Sigmoid colon (tissue), 4 donors: ENCODE measurements around the gene THBD.

Experiments used
- EP300 ChIP-seq, 4 donors: sonication (generic); formaldehyde crosslinking; IDR thresholded peaks; one replicate each; pipeline ENCODE4 v1.6.1; 2017; ENCODE audit warnings: antibody characterized with exemption in 4 of 4
- POLR2A ChIP-seq, 2 donors: fragments of 450-650 bp; IDR thresholded peaks; one replicate each; pipeline ENCODE4 v1.6.1; 2016; ENCODE audit warnings: antibody characterized with exemption in 2 of 2, mild to moderate bottlenecking in 2 of 2, moderate library complexity in 2 of 2
- TF ChIP-seq, protein P1 (sequence below), 4 experiments: fragments of 450-650 bp in 3 of 4; fragments of 200-600 bp in 1 of 4; IDR thresholded peaks; one replicate each; pipeline ENCODE4 v1.5.1; 2016 to 2019; ENCODE audit warnings: antibody characterized with exemption in 4 of 4, mild to moderate bottlenecking in 3 of 4, moderate library complexity in 2 of 4

DNA sequence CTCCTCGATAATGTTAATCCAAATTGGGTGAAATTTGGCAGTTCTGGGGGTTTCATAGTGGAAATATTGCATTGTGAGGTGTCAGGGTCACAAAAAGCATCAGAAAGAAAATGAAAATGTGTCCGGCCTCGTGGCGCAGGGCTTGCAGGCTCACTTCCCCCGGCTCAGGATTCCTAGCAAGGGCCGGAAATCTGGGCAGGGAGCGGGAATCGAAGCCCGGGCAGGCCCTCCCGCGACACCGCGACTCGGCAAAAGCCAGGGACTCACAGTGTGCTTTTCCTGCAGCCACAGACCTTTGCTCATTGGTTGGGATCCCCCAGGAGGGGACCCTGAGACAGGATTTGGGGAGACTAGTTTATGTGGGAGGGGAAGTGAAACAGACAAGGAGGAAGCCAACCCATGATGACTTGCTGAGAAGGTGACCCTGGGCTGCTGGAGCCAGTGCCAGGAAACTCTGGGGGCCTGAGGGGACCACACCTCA, 37.5 kb upstream of the THBD start:
- TF ChIP-seq, protein P1, sequence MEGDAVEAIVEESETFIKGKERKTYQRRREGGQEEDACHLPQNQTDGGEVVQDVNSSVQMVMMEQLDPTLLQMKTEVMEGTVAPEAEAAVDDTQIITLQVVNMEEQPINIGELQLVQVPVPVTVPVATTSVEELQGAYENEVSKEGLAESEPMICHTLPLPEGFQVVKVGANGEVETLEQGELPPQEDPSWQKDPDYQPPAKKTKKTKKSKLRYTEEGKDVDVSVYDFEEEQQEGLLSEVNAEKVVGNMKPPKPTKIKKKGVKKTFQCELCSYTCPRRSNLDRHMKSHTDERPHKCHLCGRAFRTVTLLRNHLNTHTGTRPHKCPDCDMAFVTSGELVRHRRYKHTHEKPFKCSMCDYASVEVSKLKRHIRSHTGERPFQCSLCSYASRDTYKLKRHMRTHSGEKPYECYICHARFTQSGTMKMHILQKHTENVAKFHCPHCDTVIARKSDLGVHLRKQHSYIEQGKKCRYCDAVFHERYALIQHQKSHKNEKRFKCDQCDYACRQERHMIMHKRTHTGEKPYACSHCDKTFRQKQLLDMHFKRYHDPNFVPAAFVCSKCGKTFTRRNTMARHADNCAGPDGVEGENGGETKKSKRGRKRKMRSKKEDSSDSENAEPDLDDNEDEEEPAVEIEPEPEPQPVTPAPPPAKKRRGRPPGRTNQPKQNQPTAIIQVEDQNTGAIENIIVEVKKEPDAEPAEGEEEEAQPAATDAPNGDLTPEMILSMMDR (IDR thresholded peaks at IDR 0.05), result no peak
- TF ChIP-seq EP300 (IDR thresholded peaks at IDR 0.05) (no peak), POLR2A (IDR thresholded peaks at IDR 0.05) (no peak)
